GM18858 (cell line): ENCODE results near the gene ARID5B.
A peak's percentile ranks its signal among the peaks of the same experiment; 100 is the strongest.
"Not testable (repeated sequence)": the region's sequence is repeated elsewhere in the genome, so short reads cannot be mapped to it uniquely, and the experiment has no call there.

ENCODE experiments used
- ATAC-seq: cut with Tn5 transposase; IDR thresholded peaks from one replicate; pipeline ENCODE4 v1.9.1; 2021; ENCODE audit not compliant: unreplicated experiment

Gene ARID5B

GRCh38 chr10:61960396-61961120 is 59.1 kb downstream of the ARID5B start:
- no peak for ATAC-seq

- ATAC-seq: peak; percentile 47
These were observed 59.8 kb downstream of the ARID5B start for GRCh38 chr10:61961278-61961677.

GRCh38 chr10:61962971-61963370 is 61.5 kb downstream of the ARID5B start:
- ATAC-seq: no peak

GRCh38 chr10:61963669-61964058 is 62.2 kb downstream of the ARID5B start:
- no peak for ATAC-seq

- no peak for ATAC-seq
These were observed 62.7 kb downstream of the ARID5B start for GRCh38 chr10:61964059-61964709.

- no peak for ATAC-seq
These were observed 63.6 kb downstream of the ARID5B start for GRCh38 chr10:61964949-61965702.

GRCh38 chr10:61965703-61966395 is 64.3 kb downstream of the ARID5B start:
- ATAC-seq: no peak

- no peak for ATAC-seq
These were observed 65.8 kb downstream of the ARID5B start for GRCh38 chr10:61967298-61967697.

GRCh38 chr10:61970182-61971002 is 68.9 kb downstream of the ARID5B start:
- no peak for ATAC-seq

GRCh38 chr10:61971003-61971325 is 69.5 kb downstream of the ARID5B start:
- ATAC-seq: no peak

GRCh38 chr10:61973169-61973568 is 71.7 kb downstream of the ARID5B start:
- ATAC-seq: no peak

- no peak for ATAC-seq
These were observed 72.4 kb downstream of the ARID5B start for GRCh38 chr10:61973906-61974305.

- no peak for ATAC-seq
These were observed 73.3 kb downstream of the ARID5B start for GRCh38 chr10:61974601-61975390.

- ATAC-seq: peak; percentile 84
These were observed 74.0 kb downstream of the ARID5B start for GRCh38 chr10:61975391-61975932.

- ATAC-seq: not testable (repeated sequence)
These were observed 75.6 kb downstream of the ARID5B start for GRCh38 chr10:61976951-61977721.

GRCh38 chr10:61978965-61979364 is 77.5 kb downstream of the ARID5B start:
- ATAC-seq: no peak

- no peak for ATAC-seq
These were observed 80.0 kb downstream of the ARID5B start for GRCh38 chr10:61981460-61981859.

- no peak for ATAC-seq
These were observed 81.8 kb downstream of the ARID5B start for GRCh38 chr10:61983255-61983654.
